Measurements from ENCODE around the gene ZNF584.

GRCh38 chr19:58388175-58388526, 20.3 kb upstream of the ZNF584 start:
- TF ChIP-seq ZNF830 (tag by site-specific recombination; IDR thresholded peaks at IDR 0.05; ENCODE audit: low read depth) (no peak), ZNF2 (tag by site-specific recombination; IDR thresholded peaks at IDR 0.05) (no peak), ZNF335 (tag by site-specific recombination; conservative IDR thresholded peaks at IDR 0.05) (no peak), CTCF (tag by site-specific recombination; IDR thresholded peaks at IDR 0.05) (no peak), ZNF324 (tag by site-specific recombination; IDR thresholded peaks at IDR 0.05) (no peak), REST (tag by site-specific recombination; IDR thresholded peaks at IDR 0.05) (no peak), BCL11A (tag by site-specific recombination; IDR thresholded peaks at IDR 0.05; ENCODE audit: low read depth) (no peak)
